GM18951 (cell line): ENCODE data around the gene FNDC11.

Experiments
- POLR2A ChIP-seq: IDR thresholded peaks from 4 replicates; pipeline ENCODE4 v1.6.1; 2011; ENCODE audit warnings: mild to moderate bottlenecking; ENCODE audit not compliant: insufficient read length, insufficient read depth; ENCODE audit errors: extremely low read depth
- in situ Hi-C: fragments of 300-500 bp; cut with MboI; formaldehyde crosslinking; loops from one replicate; pipeline ENCODE4 v1.12.0; 2022; ENCODE audit warnings: low sequenced_read_pairs, mixed read lengths, inconsistent platforms; ENCODE audit not compliant: unreplicated experiment

The FNDC11 gene

GRCh38 chr20:63573647-63574131 lies 19.7 kb downstream of the FNDC11 start:
- no peak for TF ChIP-seq POLR2A
- in situ Hi-C loops, result no loop called here

GRCh38 chr20:63574156-63574828 lies 20.3 kb downstream of the FNDC11 start, which contains the start of gene HELZ2:
Gene HELZ2 (minus strand): TSS chr20:63574239. CDS start chr20:63572385, 1,854 bp downstream.
- peak; percentile 53 for TF ChIP-seq POLR2A
- in situ Hi-C loops, result no loop called here

- TF ChIP-seq POLR2A, result no peak
- in situ Hi-C loops, result no loop called here
Observed at GRCh38 chr20:63574829-63575743, 21.1 kb downstream of the FNDC11 start.

GRCh38 chr20:63576311-63576710 lies 22.4 kb downstream of the FNDC11 start:
- TF ChIP-seq POLR2A, result no peak
- in situ Hi-C loops, result no loop called here

GRCh38 chr20:63577317-63577894 lies 23.4 kb downstream of the FNDC11 start:
- in situ Hi-C loops, result no loop called here

GRCh38 chr20:63578224-63579016 lies 24.5 kb downstream of the FNDC11 start:
- in situ Hi-C loops, result no loop called here
- TF ChIP-seq POLR2A, result no peak

More at GRCh38 chr20:63577317-63577894, 23.4 kb downstream of the FNDC11 start:
- TF ChIP-seq POLR2A, result no peak

- TF ChIP-seq POLR2A, result no peak
- in situ Hi-C loops, result no loop called here
Observed at GRCh38 chr20:63579017-63579694, 25.2 kb downstream of the FNDC11 start.

- no peak for TF ChIP-seq POLR2A
- in situ Hi-C loops, result no loop called here
Observed at GRCh38 chr20:63580796-63581461, 27.0 kb downstream of the FNDC11 start.

GRCh38 chr20:63582382-63583063 lies 28.6 kb downstream of the FNDC11 start:
- in situ Hi-C loops, result no loop called here
- TF ChIP-seq POLR2A, result no peak

GRCh38 chr20:63585616-63586565 lies 31.9 kb downstream of the FNDC11 start:
- in situ Hi-C loops, result no loop called here
- TF ChIP-seq POLR2A, result no peak

- in situ Hi-C loops, result no loop called here
- no peak for TF ChIP-seq POLR2A
Observed at GRCh38 chr20:63586797-63587196, 32.8 kb downstream of the FNDC11 start.
